ENCODE results near the gene GPATCH4.

GRCh38 chr1:156638189-156638985 is 37.1 kb upstream of the GPATCH4 start:
- no peak for TF ChIP-seq TAF1 (IDR thresholded peaks at IDR 0.05; ENCODE audit: borderline replicate concordance, insufficient read depth, low read length)
- TF ChIP-seq POLR2AphosphoS5 (IDR thresholded peaks at IDR 0.05; ENCODE audit: low read depth, low read length), result no peak
